Transverse colon (tissue), 4 donors: ENCODE data around the gene PRR20C. TPM values are rescaled to one million over a fixed set of nuclear protein-coding genes. Genes with fewer than 3 reads are reported as not detected.
A peak's percentile ranks its signal among the peaks of the same experiment; 100 is the strongest.
"Not testable (repeated sequence)": the region's sequence is repeated elsewhere in the genome, so short reads cannot be mapped to it uniquely, and the experiment has no call there.

Experiments used
- DNase-seq: peaks from one replicate; pipeline ENCODE4 v3.0.0-alpha.2; 2019
- H3K27ac ChIP-seq, 4 donors: fragments of 200-600 bp; sonication (generic); 2 replicates each; pipeline ENCODE4 v1.5.1; 2016 to 2018; ENCODE audit warnings: inconsistent platforms in 4 of 4
- H3K27me3 ChIP-seq: fragments of 200-600 bp; sonication (generic); 2 replicates; pipeline ENCODE4 v1.5.1; 2017; ENCODE audit warnings: inconsistent platforms
- H3K36me3 ChIP-seq, 4 donors: fragments of 200-600 bp; sonication (generic); 2 replicates each; pipeline ENCODE4 v1.5.1; 2017 to 2019; ENCODE audit warnings: inconsistent platforms in 4 of 4
- H3K4me1 ChIP-seq, 4 donors: fragments of 200-600 bp; sonication (generic); 2 replicates each; pipeline ENCODE4 v1.5.1; 2017 to 2020; ENCODE audit warnings: inconsistent platforms in 4 of 4
- H3K4me3 ChIP-seq, 4 donors: fragments of 200-600 bp; sonication (generic); 1 replicate in 1 of 4; 2 replicates in 3 of 4; pipeline versions ENCODE4 v1.5.1 to v1.6.1; 2017 to 2019; ENCODE audit warnings: inconsistent platforms in 4 of 4
- H3K9me3 ChIP-seq, 2 donors: fragments of 200-600 bp; sonication (generic); 2 replicates each; pipeline ENCODE4 v1.5.1; 2017 to 2019; ENCODE audit warnings: inconsistent platforms in 2 of 2
- EP300 ChIP-seq: sonication (generic); formaldehyde crosslinking; IDR thresholded peaks from one replicate; pipeline ENCODE4 v1.6.1; 2017; ENCODE audit warnings: antibody characterized with exemption, low read depth
- POLR2A ChIP-seq: fragments of 450-650 bp; IDR thresholded peaks from one replicate; pipeline ENCODE4 v1.6.1; 2016; ENCODE audit warnings: antibody characterized with exemption, mild to moderate bottlenecking, moderate library complexity
- POLR2AphosphoS5 ChIP-seq, 3 donors: sonication (generic); formaldehyde crosslinking; IDR thresholded peaks; one replicate each; pipeline ENCODE4 v1.6.1; 2016; ENCODE audit warnings: antibody characterized with exemption in 3 of 3
- WGBS, 2 donors: methylation state at CpG; one replicate each; pipeline ENCODE4 v1.1.5; 2018; ENCODE audit warnings: low coverage in 1 of 2; 5-methylcytosine and 5-hydroxymethylcytosine counted together
- in situ Hi-C, 4 donors: fragments of 200-750 bp; cut with MboI; loops; one replicate each; pipeline versions ENCODE4 v1.15.0 to v1.15.1; 2017; ENCODE audit warnings: low sequenced_read_pairs in 3 of 4, low pct_ligation_motif_present in 1 of 4, low pct_unique_long_range_greater_than_20kb in 1 of 4
- intact Hi-C: fragments of 100-400 bp; cut with DNase I; formaldehyde crosslinking; loops from one replicate; pipeline ENCODE4 v1.15.1; 2023; ENCODE audit warnings: low total_unique reads
- total RNA-seq, 4 donors: library from RNA; depleted of rRNA; stranded (reverse); fragments of >200 nt; gene quantifications; one replicate each; pipeline ENCODE4 v1.1.0, GENCODE V29; 2016
- TF ChIP-seq, protein P1 (sequence below), 5 experiments: fragments of 200-600 bp in 3 of 5; fragments of 450-650 bp in 2 of 5; sonication (generic) in 3 of 5; IDR thresholded peaks; 1 replicate in 2 of 5; 2 replicates in 3 of 5; pipeline ENCODE4 v1.5.1; 2016 to 2017; ENCODE audit warnings: antibody characterized with exemption in 5 of 5, inconsistent platforms in 3 of 5, mild to moderate bottlenecking in 2 of 5, moderate library complexity in 1 of 5

Gene PRR20C
- total RNA-seq, 4 donors from 2014 or later, result not detected

DNA sequence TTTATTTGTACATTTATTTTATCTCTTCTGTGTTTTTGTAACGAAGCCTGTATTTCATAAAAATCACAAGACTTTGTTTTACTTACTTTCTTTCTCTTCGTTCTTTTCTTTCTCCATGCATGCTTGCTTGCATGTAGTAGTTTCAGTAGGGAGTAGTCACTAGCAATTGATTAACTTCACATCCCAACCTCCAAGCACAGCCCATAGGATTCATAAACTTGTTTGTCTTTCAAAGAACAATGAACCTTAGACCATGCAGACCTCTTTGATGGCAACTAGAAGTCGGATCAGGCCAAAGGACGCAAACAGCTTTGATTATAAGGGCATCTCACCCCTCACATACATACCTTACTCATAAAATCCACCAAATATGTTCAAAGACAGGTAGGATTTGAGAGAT is 16.3 kb upstream of the PRR20C start:
- 54 to 56% methylated on average over 4 of the region's 4 CpGs for WGBS, 2 donors
- H3K9me3 ChIP-seq, result no peaks in the 10 kb centered on the region
- in situ Hi-C loops, result no loop called here
- intact Hi-C loops, result no loop called here
- peaks cover 0 to 3% (median 0%) of the 10 kb centered on the region in 4 donors for H3K4me1 ChIP-seq
- H3K27ac ChIP-seq, result no peak overlapping the region
- H3K36me3 ChIP-seq, result no peaks in the 10 kb centered on the region
- H3K27me3 ChIP-seq, result no peaks in the 10 kb centered on the region
- peak overlapping the region in 1 of 4 donors; percentile 2 for H3K4me3 ChIP-seq
- TF ChIP-seq POLR2A (no peak), EP300 (no peak), POLR2AphosphoS5 (IDR thresholded peaks at IDR 0.05) (no peak)
- TF ChIP-seq, protein P1, sequence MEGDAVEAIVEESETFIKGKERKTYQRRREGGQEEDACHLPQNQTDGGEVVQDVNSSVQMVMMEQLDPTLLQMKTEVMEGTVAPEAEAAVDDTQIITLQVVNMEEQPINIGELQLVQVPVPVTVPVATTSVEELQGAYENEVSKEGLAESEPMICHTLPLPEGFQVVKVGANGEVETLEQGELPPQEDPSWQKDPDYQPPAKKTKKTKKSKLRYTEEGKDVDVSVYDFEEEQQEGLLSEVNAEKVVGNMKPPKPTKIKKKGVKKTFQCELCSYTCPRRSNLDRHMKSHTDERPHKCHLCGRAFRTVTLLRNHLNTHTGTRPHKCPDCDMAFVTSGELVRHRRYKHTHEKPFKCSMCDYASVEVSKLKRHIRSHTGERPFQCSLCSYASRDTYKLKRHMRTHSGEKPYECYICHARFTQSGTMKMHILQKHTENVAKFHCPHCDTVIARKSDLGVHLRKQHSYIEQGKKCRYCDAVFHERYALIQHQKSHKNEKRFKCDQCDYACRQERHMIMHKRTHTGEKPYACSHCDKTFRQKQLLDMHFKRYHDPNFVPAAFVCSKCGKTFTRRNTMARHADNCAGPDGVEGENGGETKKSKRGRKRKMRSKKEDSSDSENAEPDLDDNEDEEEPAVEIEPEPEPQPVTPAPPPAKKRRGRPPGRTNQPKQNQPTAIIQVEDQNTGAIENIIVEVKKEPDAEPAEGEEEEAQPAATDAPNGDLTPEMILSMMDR (IDR thresholded peaks at IDR 0.05), result no peak
- no peak for DNase-seq

DNA sequence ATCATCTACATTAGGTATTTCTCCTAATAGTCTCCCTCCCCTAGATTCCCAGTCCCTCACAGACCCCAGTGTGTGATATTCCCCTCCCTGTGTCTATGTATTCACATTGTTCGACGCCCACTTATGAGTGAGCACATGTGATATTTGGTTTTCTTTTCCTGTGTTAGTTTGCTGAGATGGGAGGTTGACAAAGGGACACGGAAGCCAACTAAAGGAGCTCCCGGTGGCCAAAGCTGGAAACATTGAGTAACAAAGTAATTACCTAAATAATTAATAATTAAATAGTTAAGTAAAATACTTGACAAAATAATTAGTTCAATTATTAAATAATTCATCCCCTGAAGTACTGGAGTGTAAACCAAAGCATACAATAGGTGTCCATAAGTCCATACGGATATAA is 14.9 kb upstream of the PRR20C start:
- H3K4me1 ChIP-seq, result peaks cover 0 to 3% (median 0%) of the 10 kb centered on the region in 4 donors
- no peak for TF ChIP-seq POLR2AphosphoS5 (IDR thresholded peaks at IDR 0.05)
- TF ChIP-seq, protein P1 (IDR thresholded peaks at IDR 0.05), result no peak
- no peak overlapping the region for H3K4me3 ChIP-seq
- in situ Hi-C loops (no loop called here), intact Hi-C loops (no loop called here)
- no peaks in the 10 kb centered on the region for H3K36me3 ChIP-seq
- no peak for DNase-seq
- WGBS, 2 donors, result 95 to 97% methylated on average over 4 to 5 of the region's 5 CpGs
- no peaks in the 10 kb centered on the region for H3K27me3 ChIP-seq
- no peaks in the 10 kb centered on the region for H3K9me3 ChIP-seq
- no peak overlapping the region for H3K27ac ChIP-seq

DNA sequence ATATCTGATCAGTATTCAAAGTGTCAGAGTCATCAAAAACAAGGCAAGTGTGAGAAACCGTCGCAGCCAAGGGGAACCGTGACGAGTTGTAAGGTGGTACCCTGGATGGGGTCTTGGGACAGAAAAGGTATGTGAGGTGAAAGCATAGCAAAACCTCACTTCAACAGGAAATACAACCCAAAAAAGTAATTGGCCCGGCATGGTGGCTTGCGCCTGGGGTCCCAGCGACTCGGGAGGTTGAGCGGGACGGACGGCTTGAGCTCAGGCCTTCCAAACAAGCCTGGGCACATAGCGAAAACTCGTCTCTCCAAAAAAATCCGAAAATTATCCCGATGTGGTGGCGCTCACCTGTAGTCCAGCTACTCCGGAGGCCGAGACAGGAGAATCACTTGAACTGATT is 14.1 kb upstream of the PRR20C start:
- H3K4me1 ChIP-seq, H3K36me3 ChIP-seq, H3K4me3 ChIP-seq, H3K9me3 ChIP-seq, in situ Hi-C loops, H3K27me3 ChIP-seq, intact Hi-C loops, DNase-seq, H3K27ac ChIP-seq: not testable (repeated sequence)
- WGBS, 2 donors, result 100% methylated on average over 1 of the region's 18 CpGs; no CpG with 5 or more reads in 1 of the 2 donors

DNA sequence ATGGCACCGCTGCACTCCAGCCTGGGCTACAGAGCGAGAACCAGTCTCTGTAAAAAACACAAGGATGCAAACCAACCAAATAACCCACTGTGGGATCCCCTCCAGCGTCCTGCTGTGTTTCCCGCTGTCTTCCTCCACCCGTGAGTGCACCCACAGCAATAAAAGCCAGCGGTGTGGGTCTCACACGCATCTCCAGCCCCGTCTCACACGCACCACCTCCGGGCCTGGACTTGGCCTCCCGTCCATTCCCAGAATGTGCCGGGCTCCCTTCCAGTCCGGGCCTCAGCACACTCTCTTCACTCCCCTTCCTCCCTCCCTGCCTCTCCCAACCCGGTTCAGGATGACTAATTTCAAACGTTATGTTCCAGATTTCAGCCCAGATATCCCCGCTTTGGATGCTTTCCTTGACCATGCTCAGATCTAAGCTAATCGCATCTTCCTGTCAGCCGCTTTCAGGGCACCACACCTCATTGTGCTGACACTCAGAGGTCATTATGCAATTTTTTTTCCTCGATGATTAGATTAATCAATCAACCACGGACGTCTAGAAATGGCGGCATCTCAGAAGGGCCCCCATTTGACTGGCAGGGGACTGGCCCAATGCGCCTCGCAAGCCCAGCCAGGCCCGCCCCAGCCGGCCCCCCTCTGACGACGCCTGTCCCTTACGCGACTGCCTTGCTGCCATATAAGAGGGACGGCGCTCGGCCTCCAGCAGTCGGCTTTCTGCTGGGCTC is 13.5 kb upstream of the PRR20C start, which contains the start of gene PRR20A:
Gene PRR20A, plus strand, starts transcription at position 684 of the 734 bp plus-strand sequence. CDS start 387 bp downstream, outside the sequence.
- in situ Hi-C loops, result not testable (repeated sequence)

DNA sequence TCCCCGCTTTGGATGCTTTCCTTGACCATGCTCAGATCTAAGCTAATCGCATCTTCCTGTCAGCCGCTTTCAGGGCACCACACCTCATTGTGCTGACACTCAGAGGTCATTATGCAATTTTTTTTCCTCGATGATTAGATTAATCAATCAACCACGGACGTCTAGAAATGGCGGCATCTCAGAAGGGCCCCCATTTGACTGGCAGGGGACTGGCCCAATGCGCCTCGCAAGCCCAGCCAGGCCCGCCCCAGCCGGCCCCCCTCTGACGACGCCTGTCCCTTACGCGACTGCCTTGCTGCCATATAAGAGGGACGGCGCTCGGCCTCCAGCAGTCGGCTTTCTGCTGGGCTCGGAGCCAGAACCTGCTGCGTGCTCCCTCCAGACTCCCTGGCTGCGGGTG is 6.7 kb upstream of the PRR20C start, which contains the start of gene PRR20B:
Gene PRR20B, plus strand, starts transcription at position 301 of the 400 bp plus-strand sequence. CDS start 387 bp downstream, outside the sequence.
- WGBS, 2 donors, result no CpG with 5 or more reads among the region's 22 CpGs

More for the DNA sequence above, 13.5 kb upstream of the PRR20C start, which contains the start of gene PRR20A:
- intact Hi-C loops, H3K27me3 ChIP-seq, H3K36me3 ChIP-seq, H3K4me3 ChIP-seq, DNase-seq, H3K4me1 ChIP-seq, H3K9me3 ChIP-seq, H3K27ac ChIP-seq: not testable (repeated sequence)
- WGBS, 2 donors, result 96% methylated on average over 10 of the region's 34 CpGs; no CpG with 5 or more reads in 1 of the 2 donors

DNA sequence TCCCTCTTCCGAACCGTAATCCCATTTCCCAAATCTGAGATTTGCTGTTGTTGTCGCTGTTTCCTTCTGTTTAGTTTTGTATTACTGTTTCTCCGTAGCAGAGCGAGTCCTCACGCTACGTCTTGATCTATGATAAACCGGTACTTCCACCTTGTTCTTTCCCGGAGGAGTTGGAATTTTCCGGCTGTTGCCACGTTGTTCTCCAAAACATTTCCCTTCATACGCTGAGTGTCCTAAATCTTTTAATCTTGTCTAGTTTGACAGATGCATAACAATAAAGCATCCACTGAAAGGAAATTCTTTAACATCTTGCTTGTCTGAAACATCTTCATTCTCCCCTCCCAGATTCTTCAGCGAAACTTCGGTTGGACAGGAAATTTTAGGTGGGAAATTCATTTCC is 5.8 kb upstream of the PRR20C start:
- in situ Hi-C loops, intact Hi-C loops, H3K27me3 ChIP-seq, H3K4me1 ChIP-seq, H3K9me3 ChIP-seq, H3K27ac ChIP-seq, H3K36me3 ChIP-seq, H3K4me3 ChIP-seq, DNase-seq: not testable (repeated sequence)
- WGBS, 2 donors, result 93 to 96% methylated on average over 9 of the region's 14 CpGs

More for the DNA sequence above, 6.7 kb upstream of the PRR20C start, which contains the start of gene PRR20B:
- intact Hi-C loops, H3K27me3 ChIP-seq, DNase-seq, H3K9me3 ChIP-seq, H3K4me1 ChIP-seq, H3K4me3 ChIP-seq, in situ Hi-C loops, H3K27ac ChIP-seq, H3K36me3 ChIP-seq: not testable (repeated sequence)

DNA sequence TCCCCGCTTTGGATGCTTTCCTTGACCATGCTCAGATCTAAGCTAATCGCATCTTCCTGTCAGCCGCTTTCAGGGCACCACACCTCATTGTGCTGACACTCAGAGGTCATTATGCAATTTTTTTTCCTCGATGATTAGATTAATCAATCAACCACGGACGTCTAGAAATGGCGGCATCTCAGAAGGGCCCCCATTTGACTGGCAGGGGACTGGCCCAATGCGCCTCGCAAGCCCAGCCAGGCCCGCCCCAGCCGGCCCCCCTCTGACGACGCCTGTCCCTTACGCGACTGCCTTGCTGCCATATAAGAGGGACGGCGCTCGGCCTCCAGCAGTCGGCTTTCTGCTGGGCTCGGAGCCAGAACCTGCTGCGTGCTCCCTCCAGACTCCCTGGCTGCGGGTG is 6.5 kb downstream of the PRR20C start, which contains the start of gene PRR20D:
Gene PRR20D, plus strand, starts transcription at position 301 of the 400 bp plus-strand sequence. CDS start 387 bp downstream, outside the sequence.
- WGBS, 2 donors, result no CpG with 5 or more reads among the region's 22 CpGs
- H3K27me3 ChIP-seq, H3K9me3 ChIP-seq, H3K36me3 ChIP-seq, DNase-seq, H3K4me3 ChIP-seq, in situ Hi-C loops, H3K27ac ChIP-seq, intact Hi-C loops, H3K4me1 ChIP-seq: not testable (repeated sequence)

DNA sequence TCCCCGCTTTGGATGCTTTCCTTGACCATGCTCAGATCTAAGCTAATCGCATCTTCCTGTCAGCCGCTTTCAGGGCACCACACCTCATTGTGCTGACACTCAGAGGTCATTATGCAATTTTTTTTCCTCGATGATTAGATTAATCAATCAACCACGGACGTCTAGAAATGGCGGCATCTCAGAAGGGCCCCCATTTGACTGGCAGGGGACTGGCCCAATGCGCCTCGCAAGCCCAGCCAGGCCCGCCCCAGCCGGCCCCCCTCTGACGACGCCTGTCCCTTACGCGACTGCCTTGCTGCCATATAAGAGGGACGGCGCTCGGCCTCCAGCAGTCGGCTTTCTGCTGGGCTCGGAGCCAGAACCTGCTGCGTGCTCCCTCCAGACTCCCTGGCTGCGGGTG is 13.0 kb downstream of the PRR20C start, which contains the start of gene PRR20E:
Gene PRR20E, plus strand, starts transcription at position 301 of the 400 bp plus-strand sequence. CDS start 387 bp downstream, outside the sequence.
- H3K9me3 ChIP-seq, H3K4me1 ChIP-seq, intact Hi-C loops, H3K36me3 ChIP-seq, H3K27me3 ChIP-seq, in situ Hi-C loops, DNase-seq, H3K27ac ChIP-seq, H3K4me3 ChIP-seq: not testable (repeated sequence)
- WGBS, 2 donors, result no CpG with 5 or more reads among the region's 22 CpGs
